Endothelial cell of umbilical vein (primary cell): ENCODE results near the gene SOWAHD. TPM values are rescaled to one million over a fixed set of nuclear protein-coding genes. Genes with fewer than 3 reads are reported as not detected.

Source experiments
- BruUV-seq: library from RNA; stranded (reverse); fragments of 400-500 nt; replicated peaks from 2 replicates; lab custom pipeline; 2021; lab: Mats Ljungman, UMichigan
- CTCF ChIA-PET: fragments of 300-600, 350-600 bp; sonication (Branson Sonifier 250); formaldehyde crosslinking; loops from one replicate; lab custom pipeline; 2021; ENCODE audit warnings: antibody characterized with exemption, inconsistent platforms; lab: Charles Lee
- POLR2A ChIA-PET: fragments of 300-600, 350-600 bp; sonication (Branson Sonifier 250); formaldehyde crosslinking; loops from one replicate; lab custom pipeline; 2021; ENCODE audit warnings: antibody characterized with exemption, inconsistent platforms; lab: Charles Lee
- DNase-seq: peaks from one replicate; pipeline ENCODE4 v3.0.0-alpha.2; 2011; ENCODE audit warnings: low read depth, low spot score
- FAIRE-seq: peaks from 2 replicates; lab custom pipeline; 2011; peaks lifted over from hg19 to GRCh38; lab: Jason Lieb, UNC
- H2AFZ ChIP-seq: 2 replicates; pipeline ENCODE4 v1.6.0; 2012; ENCODE audit warnings: low read depth, low read length, control low read depth, inconsistent platforms
- H3K27ac ChIP-seq: 2 replicates; pipeline ENCODE4 v1.5.1; 2011; ENCODE audit warnings: low read depth, mild to moderate bottlenecking, control low read depth, low read length, moderate library complexity; ENCODE audit not compliant: insufficient read depth
- H3K27me3 ChIP-seq, 2 experiments: 2 replicates each; pipeline versions ENCODE4 v1.6.0 to v1.6.1; 2011; ENCODE audit warnings: low read length in 2 of 2, mixed read lengths in 1 of 2; ENCODE audit not compliant: control insufficient read depth in 2 of 2, insufficient read depth in 2 of 2
- H3K36me3 ChIP-seq, 2 experiments: 2 replicates in 1 of 2; 3 replicates in 1 of 2; pipeline ENCODE4 v1.5.1; 2011; ENCODE audit warnings: low read length in 2 of 2, mild to moderate bottlenecking in 1 of 2, moderate library complexity in 1 of 2; ENCODE audit not compliant: control insufficient read depth in 2 of 2, insufficient read depth in 2 of 2; ENCODE audit errors: extremely low read depth in 1 of 2
- H3K4me1 ChIP-seq: 3 replicates; pipeline ENCODE4 v1.5.1; 2011; ENCODE audit warnings: mild to moderate bottlenecking, low read length; ENCODE audit not compliant: control insufficient read depth, insufficient read depth; ENCODE audit errors: extremely low read depth
- H3K4me2 ChIP-seq: 2 replicates; pipeline ENCODE4 v1.6.1; 2011; ENCODE audit warnings: low read length, control low read depth, mixed read lengths; ENCODE audit not compliant: insufficient read depth
- H3K4me3 ChIP-seq, 3 experiments: fragments of 200-600 bp in 1 of 3; sonication (generic), shearing (Covaris generic) in 1 of 3; replicated peaks in 1 of 3; 2 replicates each; pipeline ENCODE4 v1.5.1; 2011 to 2016; ENCODE audit warnings: control low read depth in 3 of 3, low read length in 3 of 3, mild to moderate bottlenecking in 2 of 3, inconsistent platforms in 1 of 3, low read depth in 1 of 3, moderate library complexity in 1 of 3; ENCODE audit not compliant: insufficient read depth in 1 of 3
- H3K79me2 ChIP-seq: 2 replicates; pipeline ENCODE4 v1.6.0; 2012; ENCODE audit warnings: low read length, inconsistent platforms; ENCODE audit not compliant: control insufficient read depth, insufficient read depth
- H3K9ac ChIP-seq: replicated peaks from 2 replicates; pipeline ENCODE3; 2011; ENCODE audit warnings: low read length, control low read depth; ENCODE audit not compliant: insufficient read depth; ENCODE audit errors: extremely low read depth
- H3K9me1 ChIP-seq: replicated peaks from 3 replicates; pipeline ENCODE4 v1.6.0; 2011; ENCODE audit warnings: mild to moderate bottlenecking, low read length; ENCODE audit not compliant: control insufficient read depth, insufficient read depth; ENCODE audit errors: extremely low read depth
- H3K9me3 ChIP-seq: replicated peaks from 2 replicates; pipeline ENCODE4 v1.5.1; 2012; ENCODE audit warnings: low read length, inconsistent platforms; ENCODE audit not compliant: control insufficient read depth, insufficient read depth
- H4K20me1 ChIP-seq: replicated peaks from 2 replicates; pipeline ENCODE3; 2011; ENCODE audit warnings: mild to moderate bottlenecking, low read length; ENCODE audit not compliant: control insufficient read depth, insufficient read depth; ENCODE audit errors: extremely low read depth
- EZH2 ChIP-seq: IDR thresholded peaks from 2 replicates; pipeline ENCODE4 v1.6.1; 2012; ENCODE audit warnings: borderline replicate concordance, low read depth, mild to moderate bottlenecking, moderate library complexity, low read length, inconsistent platforms; ENCODE audit not compliant: severe bottlenecking
- FOS ChIP-seq: IDR thresholded peaks from 2 replicates; pipeline ENCODE4 v1.6.1; 2011; ENCODE audit warnings: mild to moderate bottlenecking, low read length, moderate library complexity, borderline replicate concordance; ENCODE audit not compliant: insufficient read depth
- GATA2 ChIP-seq: IDR thresholded peaks from 2 replicates; pipeline ENCODE4 v1.7.0; 2011; ENCODE audit warnings: low read depth, mild to moderate bottlenecking, moderate library complexity, mixed read lengths, low read length; ENCODE audit not compliant: insufficient read length, insufficient read depth
- JUN ChIP-seq: IDR thresholded peaks from 2 replicates; pipeline ENCODE4 v1.6.1; 2011; ENCODE audit warnings: borderline replicate concordance, low read depth; ENCODE audit not compliant: insufficient read length, insufficient read depth
- MYC ChIP-seq: IDR thresholded peaks from one replicate; pipeline ENCODE4 v1.6.1; 2011; ENCODE audit warnings: mild to moderate bottlenecking, low read depth, low read length
- POLR2A ChIP-seq: IDR thresholded peaks from 2 replicates; pipeline ENCODE4 v1.6.1; 2012; ENCODE audit warnings: low read depth, mild to moderate bottlenecking, control low read depth, low read length
- POLR2AphosphoS5 ChIP-seq: IDR thresholded peaks from 2 replicates; pipeline ENCODE4 v1.6.1; 2012; ENCODE audit warnings: low read depth, mild to moderate bottlenecking, control low read depth, low read length, moderate library complexity; ENCODE audit not compliant: insufficient read depth
- dilution Hi-C: fragments of 300-500 bp; cut with MboI; formaldehyde crosslinking; loops from one replicate; pipeline ENCODE4 v1.15.0; 2019; ENCODE audit warnings: low sequenced_read_pairs; ENCODE audit not compliant: extremely low pct_ligation_motif_present
- intact Hi-C: fragments of 100-400 bp; cut with micrococcal nuclease; formaldehyde crosslinking; loops from one replicate; pipeline ENCODE4 v1.10.0; 2022
- polyA plus RNA-seq, 4 experiments: library from polyadenylated mRNA; depleted of rRNA in 3 of 4; stranded (reverse) in 3 of 4; unstranded in 1 of 4; fragments of >200 nt; gene quantifications; 2 replicates each; pipeline versions ENCODE4 v1.2.1 to v1.2.3, GENCODE V29; 2011 to 2012; ENCODE audit warnings: missing spikeins in 1 of 4
- total RNA-seq: library from RNA; stranded (reverse); gene quantifications from 2 replicates; pipeline ENCODE4 v1.2.3, GENCODE V29; 2021
- TF ChIP-seq, protein P1 (sequence below), 2 donors: IDR thresholded peaks; 1 replicate in 1 of 2; 2 replicates in 1 of 2; pipeline ENCODE4 v1.5.1; 2011; ENCODE audit warnings: low read length in 2 of 2, mild to moderate bottlenecking in 2 of 2, moderate library complexity in 2 of 2, control low read depth in 1 of 2, inconsistent platforms in 1 of 2, low read depth in 1 of 2; ENCODE audit not compliant: insufficient read depth in 1 of 2; ENCODE audit errors: extremely low read depth in 1 of 2
- TF ChIP-seq, protein P2 (sequence below): IDR thresholded peaks from 2 replicates; pipeline ENCODE4 v1.6.1; 2011; ENCODE audit not compliant: insufficient read depth, insufficient read length

Gene SOWAHD
- total and polyA plus RNA-seq, 2 donors (not counting 3 experiments of a cell fraction or from before 2014, with no cell fraction given) = not detected

DNA sequence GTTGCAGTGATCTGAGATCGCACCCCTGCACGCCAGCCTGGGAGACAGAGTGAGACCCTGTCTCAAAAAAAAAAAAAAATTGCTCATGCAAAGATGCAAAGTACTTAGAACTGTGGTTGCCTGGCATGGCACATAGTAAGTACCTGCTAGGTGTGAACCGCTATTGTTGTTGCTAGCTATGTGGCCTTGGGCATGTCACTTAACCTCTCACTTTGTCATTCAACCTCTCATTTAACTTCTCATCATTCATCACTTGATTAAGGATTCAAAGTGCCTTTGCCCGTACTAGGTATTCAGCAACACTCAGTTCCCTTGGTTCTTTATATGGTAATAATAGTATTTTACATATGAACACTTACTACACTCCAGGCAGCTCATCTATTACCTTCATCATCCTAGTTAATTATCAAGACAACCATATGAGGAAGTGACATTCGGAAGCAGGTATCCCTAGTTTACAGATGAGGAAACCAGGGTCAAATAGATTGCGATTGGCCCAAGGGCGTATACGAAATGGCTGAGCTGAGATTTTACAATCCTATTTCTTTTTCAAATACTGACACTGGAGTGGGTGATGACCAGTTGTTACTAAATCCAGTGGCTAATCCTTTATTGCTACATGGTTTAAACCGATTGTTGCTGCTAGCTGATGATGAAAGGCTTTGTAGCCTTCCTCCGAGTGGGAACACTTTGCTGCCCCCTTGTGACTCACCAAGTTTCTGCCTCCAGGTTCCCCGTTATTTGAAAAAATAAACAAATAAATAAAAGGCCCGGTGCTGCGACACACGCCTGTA is 28.8 kb upstream of the SOWAHD start:
- H3K4me1 ChIP-seq = no peaks in the 10 kb centered on the region
- CTCF ChIA-PET = interaction anchor here (0.7 to 10.5 kb wide), 25 partner anchors 9 to 247 kb away, joined by 3 to 106 read pairs (median 4); partner anchors contain the start of genes NKRF and SEPTIN6
- H3K27me3 ChIP-seq = no peaks in the 10 kb centered on the region
- no peak overlapping the region for H3K4me3 ChIP-seq
- H3K9me1 ChIP-seq = no peaks in the 10 kb centered on the region
- H3K9me3 ChIP-seq = no peaks in the 10 kb centered on the region
- intact Hi-C loops = loop anchor here (1.0 to 5.0 kb wide), 4 partner anchors 37 to 213 kb away; partner anchors contain the start of gene SEPTIN6
- no peaks in the 10 kb centered on the region for H3K36me3 ChIP-seq
- BruUV-seq = no TSS peak
- peak; percentile 90 for FAIRE-seq
- H3K9ac ChIP-seq = no peak overlapping the region
- no peaks in the 10 kb centered on the region for H3K79me2 ChIP-seq
- no peaks in the 10 kb centered on the region for H4K20me1 ChIP-seq
- no peak for TF ChIP-seq GATA2
- TF ChIP-seq, protein P1, sequence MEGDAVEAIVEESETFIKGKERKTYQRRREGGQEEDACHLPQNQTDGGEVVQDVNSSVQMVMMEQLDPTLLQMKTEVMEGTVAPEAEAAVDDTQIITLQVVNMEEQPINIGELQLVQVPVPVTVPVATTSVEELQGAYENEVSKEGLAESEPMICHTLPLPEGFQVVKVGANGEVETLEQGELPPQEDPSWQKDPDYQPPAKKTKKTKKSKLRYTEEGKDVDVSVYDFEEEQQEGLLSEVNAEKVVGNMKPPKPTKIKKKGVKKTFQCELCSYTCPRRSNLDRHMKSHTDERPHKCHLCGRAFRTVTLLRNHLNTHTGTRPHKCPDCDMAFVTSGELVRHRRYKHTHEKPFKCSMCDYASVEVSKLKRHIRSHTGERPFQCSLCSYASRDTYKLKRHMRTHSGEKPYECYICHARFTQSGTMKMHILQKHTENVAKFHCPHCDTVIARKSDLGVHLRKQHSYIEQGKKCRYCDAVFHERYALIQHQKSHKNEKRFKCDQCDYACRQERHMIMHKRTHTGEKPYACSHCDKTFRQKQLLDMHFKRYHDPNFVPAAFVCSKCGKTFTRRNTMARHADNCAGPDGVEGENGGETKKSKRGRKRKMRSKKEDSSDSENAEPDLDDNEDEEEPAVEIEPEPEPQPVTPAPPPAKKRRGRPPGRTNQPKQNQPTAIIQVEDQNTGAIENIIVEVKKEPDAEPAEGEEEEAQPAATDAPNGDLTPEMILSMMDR (IDR thresholded peaks at IDR 0.05; ENCODE audit: extremely low read depth in 1 of 2, insufficient read depth in 1 of 2, low read depth in 1 of 2, low read length in 2 of 2) = peak; percentile 35 to 50
- H2AFZ ChIP-seq = no peak overlapping the region
- DNase-seq = peak; percentile 59
- POLR2A ChIA-PET = no interaction called here
- H3K4me2 ChIP-seq = no peak overlapping the region
- H3K27ac ChIP-seq = no peak overlapping the region
- dilution Hi-C loops = no loop called here

DNA sequence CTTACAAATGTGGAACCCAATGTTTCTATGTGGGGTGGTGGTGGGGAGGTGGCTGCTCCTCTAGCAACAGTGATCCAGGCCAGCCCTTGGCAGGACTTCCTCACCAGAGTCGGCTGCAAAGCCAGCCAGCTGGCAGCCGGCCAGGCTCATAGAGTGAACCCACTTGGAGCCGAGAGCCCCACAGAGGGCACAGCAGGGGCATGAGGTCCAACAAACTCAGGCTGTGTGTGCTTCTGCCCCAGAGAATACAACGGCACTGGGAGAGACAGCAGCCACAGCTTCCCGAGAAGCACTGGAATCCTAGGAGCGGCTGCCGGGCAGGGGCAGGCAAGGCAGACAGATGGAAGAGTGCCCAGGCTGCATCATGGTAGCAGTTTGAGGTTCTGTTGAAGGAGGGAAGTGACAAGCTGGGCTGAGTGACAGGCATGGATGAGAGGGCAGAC is 23.5 kb upstream of the SOWAHD start:
- POLR2A ChIA-PET = no interaction called here
- Histone ChIP-seq H3K4me2 (no peak overlapping the region), H3K4me1 (no peaks in the 10 kb centered on the region), H3K27ac (no peak overlapping the region), H3K9me1 (no peaks in the 10 kb centered on the region), H3K79me2 (no peaks in the 10 kb centered on the region), H2AFZ (no peak overlapping the region), H3K9me3 (no peaks in the 10 kb centered on the region), H3K27me3 (no peaks in the 10 kb centered on the region), H4K20me1 (no peaks in the 10 kb centered on the region), H3K9ac (no peak overlapping the region), H3K36me3 (no peaks in the 10 kb centered on the region), H3K4me3 (no peak overlapping the region)
- DNase-seq = peak; percentile 13
- BruUV-seq = no TSS peak
- intact Hi-C loops (loop anchor here (5.0 kb wide), 1 partner anchor 43 kb away; the partner anchor contains the start of gene SEPTIN6), dilution Hi-C loops (no loop called here)
- CTCF ChIA-PET = interaction anchor here (1.0 to 10.5 kb wide), 2 partner anchors 126 to 252 kb away, joined by 4 to 106 read pairs; no protein-coding TSS in a partner anchor
- no peak for FAIRE-seq
- TF ChIP-seq POLR2A (no peak), EZH2 (no peak), MYC (no peak), POLR2AphosphoS5 (no peak), JUN (no peak), FOS (no peak), GATA2 (no peak)
- TF ChIP-seq, protein P1 (IDR thresholded peaks at IDR 0.05; ENCODE audit: extremely low read depth in 1 of 2, insufficient read depth in 1 of 2, low read depth in 1 of 2, low read length in 2 of 2) = no peak
- TF ChIP-seq, protein P2, sequence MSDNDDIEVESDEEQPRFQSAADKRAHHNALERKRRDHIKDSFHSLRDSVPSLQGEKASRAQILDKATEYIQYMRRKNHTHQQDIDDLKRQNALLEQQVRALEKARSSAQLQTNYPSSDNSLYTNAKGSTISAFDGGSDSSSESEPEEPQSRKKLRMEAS = no peak
